GM19193 (cell line): ENCODE results near the gene GPALPP1.

ENCODE experiments used
- POLR2A ChIP-seq: IDR thresholded peaks from 4 replicates; pipeline ENCODE4 v1.6.1; 2011; ENCODE audit not compliant: insufficient read depth, insufficient read length; ENCODE audit errors: extremely low read depth

The GPALPP1 gene

GRCh38 chr13:44976949-44977583 is 12.3 kb upstream of the GPALPP1 start:
- no peak for TF ChIP-seq POLR2A

GRCh38 chr13:44978328-44978727 is 11.0 kb upstream of the GPALPP1 start:
- no peak for TF ChIP-seq POLR2A

- TF ChIP-seq POLR2A, result no peak
Measured at GRCh38 chr13:44989941-44990340, 603 bp downstream of the GPALPP1 start.

GRCh38 chr13:45003417-45003816 is 14.1 kb downstream of the GPALPP1 start:
- TF ChIP-seq POLR2A, result no peak

- TF ChIP-seq POLR2A, result no peak
Measured at GRCh38 chr13:45004096-45004495, 14.8 kb downstream of the GPALPP1 start.

- no peak for TF ChIP-seq POLR2A
Measured at GRCh38 chr13:45007225-45007624, 17.9 kb downstream of the GPALPP1 start.

GRCh38 chr13:45007823-45008222 is 18.5 kb downstream of the GPALPP1 start:
- no peak for TF ChIP-seq POLR2A

- TF ChIP-seq POLR2A, result no peak
Measured at GRCh38 chr13:45011198-45011597, 21.9 kb downstream of the GPALPP1 start.

- TF ChIP-seq POLR2A, result no peak
Measured at GRCh38 chr13:45015300-45015699, 26.0 kb downstream of the GPALPP1 start.

GRCh38 chr13:45016792-45017425 is 27.6 kb downstream of the GPALPP1 start:
- no peak for TF ChIP-seq POLR2A

- TF ChIP-seq POLR2A, result no peak
Measured at GRCh38 chr13:45021250-45021649, 31.9 kb downstream of the GPALPP1 start.

- no peak for TF ChIP-seq POLR2A
Measured at GRCh38 chr13:45024847-45025246, 35.5 kb downstream of the GPALPP1 start.

- TF ChIP-seq POLR2A, result no peak
Measured at GRCh38 chr13:45034342-45034741, 45.0 kb downstream of the GPALPP1 start.

GRCh38 chr13:45036206-45036605 is 46.9 kb downstream of the GPALPP1 start:
- no peak for TF ChIP-seq POLR2A

- TF ChIP-seq POLR2A, result no peak
Measured at GRCh38 chr13:45040173-45040572, 50.8 kb downstream of the GPALPP1 start.

GRCh38 chr13:45040622-45041021 is 51.3 kb downstream of the GPALPP1 start:
- no peak for TF ChIP-seq POLR2A
